Right lobe of liver (tissue), 4 donors: ENCODE measurements around the gene HIBCH.

Experiments used
- POLR2A ChIP-seq: fragments of 450-650 bp; IDR thresholded peaks from one replicate; pipeline ENCODE4 v1.6.1; 2017; ENCODE audit warnings: antibody characterized with exemption, mild to moderate bottlenecking
- TF ChIP-seq, protein P1 (sequence below), 4 donors: fragments of 200-600 bp in 3 of 4; fragments of 450-650 bp in 1 of 4; IDR thresholded peaks; one replicate each; pipeline versions ENCODE4 v1.5.1 to v1.8.0; 2016 to 2022; ENCODE audit warnings: antibody characterized with exemption in 4 of 4, mild to moderate bottlenecking in 2 of 4
- donor health status: DM: no; HTN: no; CAD: no.
- donor health status: DM: no; HTN: no; CAD: no.
- donor health status: DM: no; HTN: yes; CAD: no.

DNA sequence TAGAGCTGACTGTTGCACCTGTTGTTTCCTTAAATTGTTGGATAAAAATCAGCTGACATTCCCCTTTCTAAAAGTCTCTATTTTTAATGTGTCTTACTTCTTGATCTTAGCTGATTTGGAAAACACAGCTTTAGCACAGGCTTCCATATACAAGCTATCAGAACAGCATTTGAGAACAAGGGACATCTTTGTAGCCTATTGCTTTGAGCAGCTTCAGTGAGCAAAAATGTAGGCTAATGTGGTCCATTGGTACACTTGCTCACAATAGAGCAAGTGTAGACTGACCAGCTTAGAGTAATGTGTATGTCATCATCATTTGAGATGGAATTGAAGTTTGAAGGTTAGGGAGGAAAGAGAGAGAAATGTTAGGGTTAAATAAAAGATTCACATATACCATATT lies 30.7 kb upstream of the HIBCH start:
- TF ChIP-seq, protein P1, sequence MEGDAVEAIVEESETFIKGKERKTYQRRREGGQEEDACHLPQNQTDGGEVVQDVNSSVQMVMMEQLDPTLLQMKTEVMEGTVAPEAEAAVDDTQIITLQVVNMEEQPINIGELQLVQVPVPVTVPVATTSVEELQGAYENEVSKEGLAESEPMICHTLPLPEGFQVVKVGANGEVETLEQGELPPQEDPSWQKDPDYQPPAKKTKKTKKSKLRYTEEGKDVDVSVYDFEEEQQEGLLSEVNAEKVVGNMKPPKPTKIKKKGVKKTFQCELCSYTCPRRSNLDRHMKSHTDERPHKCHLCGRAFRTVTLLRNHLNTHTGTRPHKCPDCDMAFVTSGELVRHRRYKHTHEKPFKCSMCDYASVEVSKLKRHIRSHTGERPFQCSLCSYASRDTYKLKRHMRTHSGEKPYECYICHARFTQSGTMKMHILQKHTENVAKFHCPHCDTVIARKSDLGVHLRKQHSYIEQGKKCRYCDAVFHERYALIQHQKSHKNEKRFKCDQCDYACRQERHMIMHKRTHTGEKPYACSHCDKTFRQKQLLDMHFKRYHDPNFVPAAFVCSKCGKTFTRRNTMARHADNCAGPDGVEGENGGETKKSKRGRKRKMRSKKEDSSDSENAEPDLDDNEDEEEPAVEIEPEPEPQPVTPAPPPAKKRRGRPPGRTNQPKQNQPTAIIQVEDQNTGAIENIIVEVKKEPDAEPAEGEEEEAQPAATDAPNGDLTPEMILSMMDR (IDR thresholded peaks at IDR 0.05) = no peak
- no peak for TF ChIP-seq POLR2A
